Adrenal gland (tissue), 5 donors: ENCODE measurements around the gene OLFM4.

Experiments used
- POLR2A ChIP-seq, 2 donors: fragments of 450-650 bp; IDR thresholded peaks; one replicate each; pipeline ENCODE4 v1.6.1; 2017; ENCODE audit warnings: antibody characterized with exemption in 2 of 2, mild to moderate bottlenecking in 2 of 2, moderate library complexity in 1 of 2
- TF ChIP-seq, protein P1 (sequence below), 6 experiments: fragments of 450-650 bp in 4 of 6; fragments of 200-600 bp in 2 of 6; sonication (generic) in 1 of 6; IDR thresholded peaks; 1 replicate in 5 of 6; 2 replicates in 1 of 6; pipeline versions ENCODE4 v1.5.1 to v1.8.0; 2016 to 2021; ENCODE audit warnings: antibody characterized with exemption in 6 of 6, mild to moderate bottlenecking in 2 of 6, moderate library complexity in 1 of 6
- donor health status: DM: no; HTN: no; CAD: no.

DNA sequence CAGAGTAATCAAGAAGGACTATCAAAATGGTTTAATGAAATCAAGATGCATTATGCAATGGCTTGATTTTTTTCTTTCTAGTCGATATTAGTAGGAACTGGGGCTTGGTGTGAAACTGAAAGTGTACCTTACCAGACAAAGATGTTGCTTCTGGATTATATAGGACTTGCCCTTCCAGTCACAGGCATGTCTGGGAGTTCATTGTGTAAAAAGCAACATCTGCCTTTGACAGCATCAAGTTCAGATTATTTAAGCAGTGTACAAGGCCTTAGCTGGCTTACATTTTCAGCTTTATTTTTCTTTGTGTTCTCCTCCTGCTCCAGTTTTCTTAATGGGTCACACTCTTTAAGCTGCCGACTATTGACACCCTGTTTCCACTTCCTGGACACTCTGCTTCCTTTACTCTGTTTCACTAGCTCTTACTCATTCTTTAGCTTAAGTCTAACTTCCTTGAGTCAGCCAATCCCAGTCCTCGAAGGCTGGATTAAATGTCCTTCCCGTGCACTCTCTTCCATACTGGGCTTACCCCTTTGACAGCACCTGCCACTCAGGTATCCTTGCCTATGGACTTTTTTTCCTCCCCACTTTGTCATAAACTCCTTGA lies 29.4 kb upstream of the OLFM4 start:
- TF ChIP-seq, protein P1, sequence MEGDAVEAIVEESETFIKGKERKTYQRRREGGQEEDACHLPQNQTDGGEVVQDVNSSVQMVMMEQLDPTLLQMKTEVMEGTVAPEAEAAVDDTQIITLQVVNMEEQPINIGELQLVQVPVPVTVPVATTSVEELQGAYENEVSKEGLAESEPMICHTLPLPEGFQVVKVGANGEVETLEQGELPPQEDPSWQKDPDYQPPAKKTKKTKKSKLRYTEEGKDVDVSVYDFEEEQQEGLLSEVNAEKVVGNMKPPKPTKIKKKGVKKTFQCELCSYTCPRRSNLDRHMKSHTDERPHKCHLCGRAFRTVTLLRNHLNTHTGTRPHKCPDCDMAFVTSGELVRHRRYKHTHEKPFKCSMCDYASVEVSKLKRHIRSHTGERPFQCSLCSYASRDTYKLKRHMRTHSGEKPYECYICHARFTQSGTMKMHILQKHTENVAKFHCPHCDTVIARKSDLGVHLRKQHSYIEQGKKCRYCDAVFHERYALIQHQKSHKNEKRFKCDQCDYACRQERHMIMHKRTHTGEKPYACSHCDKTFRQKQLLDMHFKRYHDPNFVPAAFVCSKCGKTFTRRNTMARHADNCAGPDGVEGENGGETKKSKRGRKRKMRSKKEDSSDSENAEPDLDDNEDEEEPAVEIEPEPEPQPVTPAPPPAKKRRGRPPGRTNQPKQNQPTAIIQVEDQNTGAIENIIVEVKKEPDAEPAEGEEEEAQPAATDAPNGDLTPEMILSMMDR (IDR thresholded peaks at IDR 0.05): no peak
- no peak for TF ChIP-seq POLR2A (IDR thresholded peaks at IDR 0.05)
